GM06990 (cell line): ENCODE results near the gene METTL21A.

Experiments
- DNase-seq: peaks from one replicate; pipeline ENCODE4 v3.0.0-alpha.2; 2011; ENCODE audit not compliant: insufficient read length; ENCODE audit errors: extremely low read depth
- H3K27me3 ChIP-seq: replicated peaks from 2 replicates; pipeline ENCODE4 v1.6.0; 2011; ENCODE audit warnings: low read length; ENCODE audit not compliant: control insufficient read depth, insufficient read depth
- H3K36me3 ChIP-seq: 2 replicates; pipeline ENCODE4 v1.5.1; 2011; ENCODE audit warnings: low read length; ENCODE audit not compliant: control insufficient read depth, insufficient read depth
- H3K4me3 ChIP-seq: replicated peaks from 2 replicates; pipeline ENCODE4 v1.5.1; 2011; ENCODE audit warnings: low read depth, mild to moderate bottlenecking, control low read depth, low read length
- TF ChIP-seq, protein P1 (sequence below): IDR thresholded peaks from 2 replicates; pipeline ENCODE4 v1.5.1; 2011; ENCODE audit warnings: low read length, control low read depth, mild to moderate bottlenecking, inconsistent platforms; ENCODE audit not compliant: insufficient read depth, poor library complexity, severe bottlenecking

The METTL21A gene

DNA sequence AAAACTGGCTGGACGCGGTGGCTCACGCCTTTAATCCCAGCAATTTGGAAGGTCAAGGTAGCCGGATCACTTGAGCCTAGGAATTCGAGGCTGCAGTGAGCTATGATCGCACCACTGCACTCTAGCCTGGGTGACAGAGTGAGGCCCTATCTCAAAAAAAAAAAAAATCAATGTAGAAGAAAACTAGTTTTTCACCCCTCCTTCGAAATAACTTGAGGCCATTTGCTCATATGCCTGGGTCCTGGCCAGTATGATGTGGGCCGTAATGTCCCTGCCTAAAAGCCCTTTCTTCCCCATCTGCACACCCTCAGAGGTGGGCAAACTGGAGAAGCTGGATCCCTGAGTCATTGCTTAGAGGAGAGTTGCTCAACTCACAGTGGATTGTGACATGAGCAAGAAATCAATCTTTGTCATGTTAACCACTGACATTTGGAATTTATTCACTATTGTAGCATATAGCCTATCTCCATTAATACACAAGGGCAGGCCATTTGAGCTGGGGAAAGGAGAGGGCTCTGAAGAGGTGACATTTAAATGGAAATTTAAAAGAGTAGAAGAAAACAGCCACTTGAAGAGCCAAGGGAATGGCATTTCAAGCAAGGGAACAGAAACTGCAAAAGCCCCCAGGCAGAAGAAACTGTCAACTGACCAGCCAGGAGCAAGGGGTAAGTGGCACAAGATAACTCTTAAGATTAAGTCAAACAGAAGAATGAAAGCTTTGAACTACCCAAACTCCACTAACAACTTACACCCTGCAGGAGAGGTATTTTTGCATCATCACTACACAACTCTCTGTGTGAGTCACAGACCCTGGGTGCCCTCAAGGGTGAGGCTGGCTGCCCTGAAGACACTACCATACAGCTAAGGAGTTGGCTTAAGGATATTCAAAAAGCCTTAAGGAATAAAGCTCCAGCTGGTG, 7.6 kb upstream of the METTL21A start:
- Histone ChIP-seq H3K27me3 (no peaks in the 10 kb centered on the region), H3K36me3 (no peaks in the 10 kb centered on the region), H3K4me3 (no peak overlapping the region)
- DNase-seq: no peak
- TF ChIP-seq, protein P1, sequence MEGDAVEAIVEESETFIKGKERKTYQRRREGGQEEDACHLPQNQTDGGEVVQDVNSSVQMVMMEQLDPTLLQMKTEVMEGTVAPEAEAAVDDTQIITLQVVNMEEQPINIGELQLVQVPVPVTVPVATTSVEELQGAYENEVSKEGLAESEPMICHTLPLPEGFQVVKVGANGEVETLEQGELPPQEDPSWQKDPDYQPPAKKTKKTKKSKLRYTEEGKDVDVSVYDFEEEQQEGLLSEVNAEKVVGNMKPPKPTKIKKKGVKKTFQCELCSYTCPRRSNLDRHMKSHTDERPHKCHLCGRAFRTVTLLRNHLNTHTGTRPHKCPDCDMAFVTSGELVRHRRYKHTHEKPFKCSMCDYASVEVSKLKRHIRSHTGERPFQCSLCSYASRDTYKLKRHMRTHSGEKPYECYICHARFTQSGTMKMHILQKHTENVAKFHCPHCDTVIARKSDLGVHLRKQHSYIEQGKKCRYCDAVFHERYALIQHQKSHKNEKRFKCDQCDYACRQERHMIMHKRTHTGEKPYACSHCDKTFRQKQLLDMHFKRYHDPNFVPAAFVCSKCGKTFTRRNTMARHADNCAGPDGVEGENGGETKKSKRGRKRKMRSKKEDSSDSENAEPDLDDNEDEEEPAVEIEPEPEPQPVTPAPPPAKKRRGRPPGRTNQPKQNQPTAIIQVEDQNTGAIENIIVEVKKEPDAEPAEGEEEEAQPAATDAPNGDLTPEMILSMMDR: no peak

DNA sequence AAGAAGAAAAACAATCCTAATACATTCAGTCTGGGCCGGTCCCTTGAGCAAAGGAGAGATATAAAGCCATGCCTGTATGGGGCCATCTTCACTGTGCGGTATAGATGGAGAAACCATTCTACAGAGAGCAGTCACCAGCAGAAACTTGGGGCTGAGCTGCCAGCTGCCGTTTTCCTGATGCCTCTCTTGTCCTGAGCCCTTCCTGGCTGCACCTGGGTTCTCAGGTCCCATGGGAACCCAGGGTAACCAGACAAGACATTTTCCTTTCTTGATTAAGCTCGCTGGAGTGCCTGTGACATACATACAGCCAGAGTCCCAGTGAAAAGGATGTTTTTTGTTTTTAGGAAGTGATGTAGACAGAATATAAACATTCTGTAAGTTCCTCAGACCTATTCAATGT, 5.3 kb upstream of the METTL21A start:
- TF ChIP-seq, protein P1: no peak
- no peak overlapping the region for H3K4me3 ChIP-seq
- H3K27me3 ChIP-seq: no peaks in the 10 kb centered on the region
- no peak for DNase-seq
- H3K36me3 ChIP-seq: no peaks in the 10 kb centered on the region

DNA sequence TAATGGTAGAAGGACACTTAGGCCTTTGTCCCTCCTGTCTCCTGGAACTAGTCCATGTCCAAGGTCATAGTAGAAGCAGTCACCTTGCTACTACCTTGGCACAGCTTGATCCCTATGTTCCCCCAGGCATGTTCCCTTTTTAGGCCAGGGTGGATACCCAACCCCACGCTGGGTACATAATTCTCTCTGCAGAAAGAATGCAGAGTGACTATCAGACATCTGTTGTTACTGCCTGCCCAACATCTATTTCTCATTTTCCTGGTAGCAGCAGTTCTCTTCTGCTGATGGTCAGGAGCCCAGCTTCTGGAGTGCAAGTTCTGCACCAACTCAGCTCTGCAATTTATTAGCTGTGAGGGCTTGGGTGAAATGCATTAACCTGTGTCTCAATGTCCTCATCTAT, 4.4 kb upstream of the METTL21A start:
- no peak overlapping the region for H3K4me3 ChIP-seq
- no peaks in the 10 kb centered on the region for H3K36me3 ChIP-seq
- TF ChIP-seq, protein P1: no peak
- DNase-seq: no peak
- H3K27me3 ChIP-seq: no peaks in the 10 kb centered on the region

DNA sequence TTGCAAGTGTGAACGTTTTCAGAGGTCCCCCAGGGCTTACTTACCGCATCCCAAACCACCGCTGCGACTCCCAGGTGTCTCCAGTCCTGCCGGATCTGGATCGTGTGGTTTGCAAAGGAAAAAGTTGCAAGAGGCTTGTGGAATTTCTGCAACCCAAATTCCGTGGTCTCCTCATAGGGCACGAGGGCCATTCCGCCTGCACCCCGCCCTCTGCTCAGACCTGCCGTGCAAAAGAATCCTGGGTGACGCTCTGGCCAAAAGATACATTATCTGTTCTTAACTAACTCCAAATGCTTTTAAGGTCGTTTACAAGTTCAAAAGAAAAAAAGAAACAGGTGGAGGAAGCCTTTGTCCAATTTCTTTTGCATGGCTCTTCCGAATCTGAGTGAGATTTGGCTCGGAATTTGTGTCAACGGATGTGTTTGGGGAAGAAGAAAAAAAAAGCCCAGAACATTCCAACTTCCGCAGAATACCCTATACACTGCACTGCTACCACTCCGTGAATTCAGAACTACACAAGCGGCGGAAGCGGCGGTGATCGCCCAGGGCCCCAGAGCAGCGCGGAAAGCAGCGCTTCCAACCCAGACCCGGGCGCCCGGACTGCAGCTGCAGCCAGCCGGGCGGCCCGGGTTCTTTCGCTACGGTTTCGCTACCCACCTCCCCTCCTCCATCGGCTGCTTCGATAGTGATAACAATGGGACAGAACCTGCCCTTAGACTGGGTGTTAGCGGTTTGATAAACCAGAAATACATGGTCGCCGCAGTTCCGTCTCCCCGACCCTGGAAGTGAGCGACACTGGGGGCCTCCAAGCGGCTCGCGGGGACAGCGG, 795 bp downstream of the METTL21A start:
- Histone ChIP-seq H3K36me3 (no peaks in the 10 kb centered on the region; the same call in none of the 2 replicates), H3K27me3 (no peaks in the 10 kb centered on the region), H3K4me3 (peak overlapping the region; percentile 82)
- DNase-seq: peak; percentile 84
- TF ChIP-seq, protein P1: no peak

DNA sequence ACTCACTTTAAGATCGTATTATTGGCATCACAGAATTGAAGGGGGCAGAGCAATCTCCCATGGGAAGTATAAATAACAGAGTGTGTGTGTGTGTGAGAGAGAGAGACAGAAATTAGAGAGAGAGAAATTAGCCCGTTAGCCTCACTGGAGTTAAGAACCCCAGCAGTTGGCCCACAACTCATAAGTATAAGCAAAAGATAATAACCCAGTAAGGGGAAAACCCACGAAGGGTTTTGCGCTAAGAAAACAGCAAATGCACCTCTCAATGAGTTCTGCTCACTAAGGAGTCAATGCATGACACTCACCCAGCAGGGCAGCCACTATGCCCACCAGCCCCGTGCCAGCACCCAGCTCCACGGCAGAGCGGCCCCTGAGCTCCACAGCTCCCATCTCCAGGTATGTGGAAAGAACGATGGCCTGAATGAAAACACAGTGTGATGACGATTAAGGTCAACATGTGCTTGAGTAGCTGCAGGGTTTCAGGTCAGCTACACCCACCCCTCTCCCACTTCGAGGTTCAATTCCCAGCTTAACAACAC, 3.6 kb downstream of the METTL21A start:
- Histone ChIP-seq H3K36me3 (peaks cover 9% of the 10 kb centered on the region), H3K27me3 (no peaks in the 10 kb centered on the region), H3K4me3 (0 out of 2 replicates have a peak overlapping the region, but pooled peaks have one; percentile 5)
- peak; percentile 30 for DNase-seq
- TF ChIP-seq, protein P1: no peak
